ENCODE results near the gene TAOK1.

GRCh38 chr17:29368926-29369325, 21.2 kb upstream of the TAOK1 start:
- TF ChIP-seq CREBBP (IDR thresholded peaks at IDR 0.05; ENCODE audit: low read depth, low read length) (no peak), ZNF57 (CRISPR knock-in tag; IDR thresholded peaks at IDR 0.05) (no peak), PATZ1 (CRISPR knock-in tag; IDR thresholded peaks at IDR 0.05; ENCODE audit: borderline replicate concordance) (no peak), E4F1 (CRISPR knock-in tag; IDR thresholded peaks at IDR 0.05; ENCODE audit: borderline replicate concordance) (no peak), CTCF (IDR thresholded peaks at IDR 0.05 in 2 of 3, conservative IDR thresholded peaks at IDR 0.05 in 1 of 3; ENCODE audit: insufficient read depth in 2 of 3, low read depth in 1 of 3, low read length in 3 of 3) (no peak), ZNF184 (CRISPR knock-in tag; IDR thresholded peaks at IDR 0.05) (no peak), EP300 (IDR thresholded peaks at IDR 0.05; ENCODE audit: low read length) (no peak), ZBTB5 (IDR thresholded peaks at IDR 0.05) (no peak), TEAD1 (CRISPR knock-in tag; IDR thresholded peaks at IDR 0.05) (no peak), NFE2 (IDR thresholded peaks at IDR 0.05; ENCODE audit: low read depth) (no peak), TCF7L2 (IDR thresholded peaks at IDR 0.05; ENCODE audit: low read depth, low read length) (no peak)

Data from K562 (cell line).